Gastroesophageal sphincter (tissue), 3 donors: ENCODE measurements around the gene ODAD3.

Experiments
- POLR2A ChIP-seq, 2 donors: fragments of 450-650 bp; IDR thresholded peaks; one replicate each; pipeline ENCODE4 v1.6.1; 2017; ENCODE audit warnings: antibody characterized with exemption in 2 of 2, mild to moderate bottlenecking in 2 of 2, moderate library complexity in 1 of 2
- TF ChIP-seq, protein P1 (sequence below), 4 experiments: fragments of 200-600 bp in 2 of 4; fragments of 450-650 bp in 2 of 4; sonication (generic) in 1 of 4; IDR thresholded peaks; one replicate each; pipeline ENCODE4 v1.5.1; 2017 to 2019; ENCODE audit warnings: antibody characterized with exemption in 4 of 4, mild to moderate bottlenecking in 2 of 4, moderate library complexity in 2 of 4

DNA sequence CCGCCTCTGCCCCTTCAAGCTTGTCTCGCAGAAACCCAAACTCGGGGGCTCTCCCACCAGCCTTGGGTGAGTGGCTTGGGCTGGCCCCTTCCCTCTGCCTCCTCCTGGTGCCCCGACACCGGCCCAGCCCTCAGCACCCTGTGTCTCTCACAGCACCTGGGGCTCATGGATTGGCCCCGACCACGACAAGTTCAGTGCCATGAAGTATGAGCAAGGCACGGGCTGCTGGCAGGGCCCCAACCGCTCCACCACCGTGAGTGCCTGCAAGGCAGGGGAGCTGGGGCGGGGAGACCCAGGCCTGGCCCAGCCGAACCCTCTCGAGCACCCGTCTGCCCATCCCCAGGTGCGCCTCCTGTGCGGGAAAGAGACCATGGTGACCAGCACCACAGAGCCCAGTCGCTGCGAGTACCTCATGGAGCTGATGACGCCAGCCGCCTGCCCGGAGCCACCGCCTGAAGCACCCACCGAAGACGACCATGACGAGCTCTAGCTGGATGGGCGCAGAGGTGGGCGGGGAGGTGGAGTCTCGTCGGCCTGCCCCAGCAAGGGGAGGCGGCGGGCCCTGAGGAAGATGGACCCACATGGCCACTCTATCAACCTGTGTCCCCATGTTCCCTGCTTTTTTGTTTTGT, 14.1 kb upstream of the ODAD3 start:
- TF ChIP-seq POLR2A (IDR thresholded peaks at IDR 0.05): no peak
- TF ChIP-seq, protein P1, sequence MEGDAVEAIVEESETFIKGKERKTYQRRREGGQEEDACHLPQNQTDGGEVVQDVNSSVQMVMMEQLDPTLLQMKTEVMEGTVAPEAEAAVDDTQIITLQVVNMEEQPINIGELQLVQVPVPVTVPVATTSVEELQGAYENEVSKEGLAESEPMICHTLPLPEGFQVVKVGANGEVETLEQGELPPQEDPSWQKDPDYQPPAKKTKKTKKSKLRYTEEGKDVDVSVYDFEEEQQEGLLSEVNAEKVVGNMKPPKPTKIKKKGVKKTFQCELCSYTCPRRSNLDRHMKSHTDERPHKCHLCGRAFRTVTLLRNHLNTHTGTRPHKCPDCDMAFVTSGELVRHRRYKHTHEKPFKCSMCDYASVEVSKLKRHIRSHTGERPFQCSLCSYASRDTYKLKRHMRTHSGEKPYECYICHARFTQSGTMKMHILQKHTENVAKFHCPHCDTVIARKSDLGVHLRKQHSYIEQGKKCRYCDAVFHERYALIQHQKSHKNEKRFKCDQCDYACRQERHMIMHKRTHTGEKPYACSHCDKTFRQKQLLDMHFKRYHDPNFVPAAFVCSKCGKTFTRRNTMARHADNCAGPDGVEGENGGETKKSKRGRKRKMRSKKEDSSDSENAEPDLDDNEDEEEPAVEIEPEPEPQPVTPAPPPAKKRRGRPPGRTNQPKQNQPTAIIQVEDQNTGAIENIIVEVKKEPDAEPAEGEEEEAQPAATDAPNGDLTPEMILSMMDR (IDR thresholded peaks at IDR 0.05): no peak
